Muscle of arm (tissue), 14 donors: ENCODE measurements around the gene ZDHHC15. TPM values are rescaled to one million over a fixed set of nuclear protein-coding genes. Genes with fewer than 3 reads are reported as not detected.
A peak's percentile ranks its signal among the peaks of the same experiment; 100 is the strongest.
"Not testable (repeated sequence)": the region's sequence is repeated elsewhere in the genome, so short reads cannot be mapped to it uniquely, and the experiment has no call there.

Experiments used
- DNase-seq: peaks from one replicate; pipeline ENCODE4 v3.0.0-alpha.2; 2013
- long read RNA-seq, 11 donors: transcript quantifications; one replicate each; lab custom pipeline, GENCODE V29; 2026
- polyA plus RNA-seq, 12 donors: library from polyadenylated mRNA; unstranded; fragments of 120-200 nt; gene quantifications; one replicate each; pipeline ENCODE4 v1.2.1, GENCODE V29; 2013; ENCODE audit not compliant: insufficient read length in 12 of 12

ZDHHC15 gene, protein sequence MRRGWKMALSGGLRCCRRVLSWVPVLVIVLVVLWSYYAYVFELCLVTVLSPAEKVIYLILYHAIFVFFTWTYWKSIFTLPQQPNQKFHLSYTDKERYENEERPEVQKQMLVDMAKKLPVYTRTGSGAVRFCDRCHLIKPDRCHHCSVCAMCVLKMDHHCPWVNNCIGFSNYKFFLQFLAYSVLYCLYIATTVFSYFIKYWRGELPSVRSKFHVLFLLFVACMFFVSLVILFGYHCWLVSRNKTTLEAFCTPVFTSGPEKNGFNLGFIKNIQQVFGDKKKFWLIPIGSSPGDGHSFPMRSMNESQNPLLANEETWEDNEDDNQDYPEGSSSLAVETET
- polyA plus RNA-seq, result 10 to 100 TPM in 1 of 12 donors, 1 to 10 TPM in 10, not detected in 1; 3.0 to 11.4 (median 4.6) TPM
- long read RNA-seq, donor 1, full-length matches to known transcripts, result 1 of 1 reads
- long read RNA-seq, donor 1, partial matches to known transcripts, result 0 of 1 reads
- long read RNA-seq, donor 1, other reads (novel, unspliced or antisense), result 0 of 1 reads
- long read RNA-seq, donor 2, full-length matches to known transcripts, result 1 of 1 reads
- long read RNA-seq, donor 2, partial matches to known transcripts, result 0 of 1 reads
- long read RNA-seq, donor 2, other reads (novel, unspliced or antisense), result 0 of 1 reads
- long read RNA-seq, donor 3, full-length matches to known transcripts, result 3 of 3 reads
- long read RNA-seq, donor 3, partial matches to known transcripts, result 0 of 3 reads
- long read RNA-seq, donor 3, other reads (novel, unspliced or antisense), result 0 of 3 reads
- long read RNA-seq, donor 4, result 0 reads
- long read RNA-seq, donor 5, result 0 reads
- long read RNA-seq, donor 6, full-length matches to known transcripts, result 1 of 1 reads
- long read RNA-seq, donor 6, partial matches to known transcripts, result 0 of 1 reads
- long read RNA-seq, donor 6, other reads (novel, unspliced or antisense), result 0 of 1 reads
- long read RNA-seq, donor 7, full-length matches to known transcripts, result 1 of 1 reads
- long read RNA-seq, donor 7, partial matches to known transcripts, result 0 of 1 reads
- long read RNA-seq, donor 7, other reads (novel, unspliced or antisense), result 0 of 1 reads
- long read RNA-seq, donor 8, result 0 reads
- long read RNA-seq, donor 9, result 0 reads
- long read RNA-seq, donor 10, result 0 reads
- long read RNA-seq, donor 11, full-length matches to known transcripts, result 2 of 2 reads
- long read RNA-seq, donor 11, partial matches to known transcripts, result 0 of 2 reads
- long read RNA-seq, donor 11, other reads (novel, unspliced or antisense), result 0 of 2 reads

DNA sequence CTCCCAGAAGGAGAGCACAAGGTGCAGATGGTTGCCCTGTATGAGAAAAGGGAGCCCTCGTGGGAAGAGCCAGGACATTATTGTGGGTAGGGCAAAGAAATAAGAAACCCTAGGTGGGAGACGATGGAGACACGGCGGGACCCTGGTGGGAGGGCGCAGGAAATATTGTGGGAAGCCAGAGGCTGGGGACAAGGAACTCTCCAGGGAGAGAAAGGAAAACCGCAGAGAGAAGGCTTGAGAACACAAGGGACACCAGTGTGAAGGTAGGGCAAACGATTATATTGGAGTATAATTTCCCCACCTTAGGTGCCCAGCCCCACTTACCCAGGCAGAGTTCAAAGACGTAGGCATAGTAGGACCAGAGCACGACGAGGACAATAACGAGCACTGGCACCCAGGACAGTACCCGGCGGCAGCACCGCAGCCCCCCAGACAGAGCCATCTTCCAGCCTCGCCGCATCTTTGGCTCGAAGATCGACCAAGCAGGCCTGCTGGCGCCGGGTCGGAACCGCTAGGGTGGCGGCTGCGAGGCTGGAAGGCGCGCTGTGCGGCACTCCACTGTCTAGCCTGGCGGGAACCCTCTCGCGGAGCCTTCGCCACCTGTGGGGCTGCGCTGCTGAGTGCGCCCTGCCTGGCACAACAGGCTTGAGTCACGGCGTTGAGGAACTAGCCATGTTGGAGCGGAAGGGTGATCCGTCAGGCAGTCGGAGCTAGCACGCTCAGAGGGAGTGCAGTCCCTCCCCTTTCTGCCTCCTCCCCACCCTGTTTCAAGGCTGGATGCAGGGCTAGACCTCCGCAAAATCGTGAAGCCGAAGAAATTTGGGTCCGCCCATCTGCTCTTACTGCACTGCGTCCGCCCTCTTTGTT is at the start of gene ZDHHC15:
Gene ZDHHC15, minus strand, starts transcription at position 473 of the 867 bp plus-strand sequence. Its CDS starts 13 bp downstream, at position 460.
- DNase-seq, result peak; percentile 76

DNA sequence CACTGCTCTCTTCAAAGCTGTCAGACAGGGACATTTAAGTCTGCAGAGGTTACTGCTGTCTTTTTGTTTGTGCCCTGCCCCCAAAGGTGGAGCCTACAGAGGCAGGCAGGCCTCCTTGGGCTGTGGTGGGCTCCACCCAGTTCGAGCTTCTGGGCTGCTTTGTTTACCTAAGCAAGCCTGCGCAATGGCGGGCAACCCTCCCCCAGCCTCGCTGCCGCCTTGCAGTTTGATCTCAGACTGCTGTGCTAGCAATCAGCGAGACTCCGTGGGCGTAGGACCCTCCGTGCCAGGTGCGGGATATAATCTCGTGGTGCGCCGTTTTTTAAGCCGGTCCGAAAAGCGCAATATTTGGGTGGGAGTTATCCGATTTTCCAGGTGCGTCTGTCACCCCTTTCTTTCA is 37.7 kb upstream of the ZDHHC15 start:
- not testable (repeated sequence) for DNase-seq

DNA sequence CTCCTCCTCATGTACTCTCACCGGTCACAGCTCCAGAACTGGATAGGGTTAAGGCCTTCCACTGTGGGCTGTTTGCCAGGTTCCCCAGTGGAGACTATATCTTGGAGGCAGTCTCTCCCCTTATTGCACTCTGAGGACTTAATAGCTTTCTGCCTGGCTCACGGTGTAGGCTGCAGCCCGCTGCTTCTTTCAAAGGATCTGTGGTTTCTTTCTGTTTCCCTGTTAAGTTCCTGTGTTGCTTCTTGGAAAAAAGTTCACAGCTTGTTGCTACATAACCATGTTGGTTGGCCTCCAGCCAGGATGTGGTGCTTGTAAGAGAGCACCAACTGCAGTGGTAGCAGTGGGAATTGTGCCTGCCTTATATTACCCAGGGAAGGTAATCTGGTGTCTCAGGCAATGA is 24.9 kb upstream of the ZDHHC15 start:
- peak; percentile 23 for DNase-seq

DNA sequence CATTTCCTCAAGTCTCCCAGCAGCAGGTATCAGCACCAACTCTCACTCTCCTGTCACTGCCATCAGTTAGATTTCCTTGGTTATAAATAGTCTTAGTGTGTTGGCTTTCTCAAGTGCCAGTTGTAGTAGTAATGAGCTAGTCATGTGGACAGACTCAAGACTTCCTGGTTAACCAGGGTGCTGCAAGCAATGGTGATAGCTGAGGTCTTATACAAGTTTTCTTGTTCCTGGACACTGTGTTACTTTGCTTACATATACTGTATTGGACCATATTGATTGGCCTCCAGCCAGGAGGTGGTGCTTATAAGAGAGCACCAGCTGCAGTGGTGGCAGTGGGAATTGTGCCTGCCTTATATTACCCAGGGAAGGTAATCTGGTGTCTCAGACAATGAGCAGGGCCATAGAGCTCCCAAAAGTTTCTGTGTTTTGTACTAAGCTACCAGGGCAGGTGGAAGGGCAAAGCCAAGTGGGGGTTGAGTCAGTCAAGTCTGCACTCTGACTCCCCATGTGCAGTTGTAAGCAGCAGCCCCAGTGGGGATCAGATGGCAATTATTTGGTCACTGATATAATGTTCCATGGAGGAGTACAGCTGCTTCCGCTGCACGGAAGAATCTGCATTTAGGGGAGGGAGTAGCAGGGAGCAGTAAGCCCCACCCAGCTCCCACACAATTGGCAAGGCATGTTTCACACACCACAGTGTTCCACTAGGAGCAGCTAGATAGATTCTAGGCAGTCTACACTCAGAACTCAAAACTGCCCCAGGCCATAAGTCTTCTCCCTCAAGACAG is 24.1 kb upstream of the ZDHHC15 start:
- DNase-seq, result peak; percentile 9

- DNase-seq, result no peak
Measured at GRCh38 chrX:75544786-75545185, 21.9 kb upstream of the ZDHHC15 start.

DNA sequence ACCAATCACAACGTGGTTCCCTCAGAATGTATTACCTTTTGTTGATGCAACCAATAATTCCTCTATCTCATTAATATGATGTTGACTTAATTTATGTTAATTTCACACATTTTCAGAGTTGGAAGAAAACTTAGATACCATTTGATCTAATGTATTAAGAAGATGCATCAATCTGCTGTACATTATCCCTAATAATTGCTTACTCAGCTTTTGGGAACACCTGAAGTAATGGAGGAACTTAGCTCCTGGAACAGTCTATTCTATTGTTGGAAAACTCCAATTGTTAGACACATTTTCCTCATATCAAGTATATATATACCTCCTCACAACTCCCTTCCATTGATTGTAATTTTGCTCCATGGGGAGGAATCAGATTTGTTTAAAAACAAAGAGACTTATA is 38.9 kb downstream of the ZDHHC15 start:
- no peak for DNase-seq

DNA sequence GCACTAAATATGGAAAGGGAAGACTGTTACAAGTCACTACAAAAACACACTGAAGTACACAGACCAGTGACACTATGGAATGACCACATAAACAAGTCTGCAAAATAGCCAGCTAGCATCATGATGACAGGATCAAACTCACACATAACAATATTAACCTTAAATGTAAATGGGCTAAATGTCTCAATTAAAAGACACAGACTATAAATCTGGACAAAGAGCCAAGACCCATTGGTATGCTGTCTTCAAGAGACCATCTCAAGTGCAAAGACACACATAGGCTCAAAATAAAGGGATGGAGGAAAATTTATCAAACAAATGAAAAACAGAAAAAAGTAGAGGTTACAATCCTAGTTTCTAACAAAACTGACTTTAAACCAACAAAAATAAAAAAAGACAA is 61.1 kb downstream of the ZDHHC15 start:
- DNase-seq, result not testable (repeated sequence)

GRCh38 chrX:75421688-75422230 is 101.1 kb downstream of the ZDHHC15 start:
- no peak for DNase-seq

DNA sequence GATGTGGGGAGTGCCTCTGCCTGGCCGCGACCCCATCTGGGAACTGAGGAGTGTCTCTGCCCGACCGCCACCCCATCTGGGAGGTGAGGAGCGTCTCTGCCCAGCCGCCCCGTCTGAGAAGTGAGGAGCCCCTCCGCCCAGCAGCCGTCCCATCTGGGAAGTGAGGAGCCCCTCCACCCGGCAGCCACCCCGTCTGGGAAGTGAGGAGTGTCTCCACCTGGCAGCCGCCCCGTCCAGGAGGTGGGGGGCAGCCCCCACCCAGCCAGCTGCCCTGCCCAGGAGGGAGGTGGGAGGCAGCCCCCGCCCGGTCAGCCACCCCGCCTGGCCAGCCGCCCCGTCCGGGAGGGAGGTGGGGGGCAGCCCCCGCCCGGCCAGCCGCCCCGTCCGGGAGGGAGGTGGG is 115.7 kb downstream of the ZDHHC15 start:
- not testable (repeated sequence) for DNase-seq

GRCh38 chrX:75390470-75390869 is 132.4 kb downstream of the ZDHHC15 start:
- no peak for DNase-seq

DNA sequence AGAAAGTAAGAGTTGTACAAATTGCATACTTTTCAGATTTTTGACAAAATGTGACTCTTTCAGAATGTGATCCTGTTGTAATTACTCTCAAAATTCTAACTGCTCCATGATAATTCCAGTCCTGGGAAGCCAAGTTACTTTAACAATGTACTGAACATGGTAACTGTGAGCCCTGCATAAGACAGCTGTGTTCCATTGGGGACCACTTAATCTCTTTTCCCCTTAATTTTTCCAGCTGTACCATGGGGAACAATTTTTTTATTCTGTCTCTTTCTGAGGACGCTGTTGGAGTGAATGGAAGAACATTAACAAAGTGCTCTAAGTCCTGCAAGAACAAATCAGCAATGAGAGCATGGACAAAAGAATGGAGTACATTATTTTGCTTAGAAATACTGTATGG is 153.1 kb downstream of the ZDHHC15 start:
- DNase-seq, result no peak

- DNase-seq, result no peak
Measured at GRCh38 chrX:75366861-75367260, 156.0 kb downstream of the ZDHHC15 start.

- no peak for DNase-seq
Measured at GRCh38 chrX:75365243-75365975, 157.4 kb downstream of the ZDHHC15 start.

DNA sequence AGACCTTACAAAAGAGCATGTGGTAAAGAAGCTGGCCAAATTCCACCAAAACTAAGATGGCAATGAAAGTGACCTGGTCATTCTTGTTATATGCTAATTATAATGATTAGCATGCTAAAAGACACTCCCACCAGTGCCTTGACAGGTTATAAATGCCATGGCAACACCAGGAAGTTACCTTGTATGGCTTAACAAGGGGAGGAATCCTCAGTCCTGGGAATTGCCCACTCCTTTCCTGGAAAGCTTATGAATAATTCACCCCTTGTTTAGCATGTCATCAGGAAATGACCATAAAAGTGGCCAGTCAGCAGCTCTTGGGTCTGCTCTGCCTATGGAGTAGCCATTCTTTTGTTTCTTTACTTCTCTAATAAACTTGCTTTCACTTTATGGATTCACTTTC is 161.0 kb downstream of the ZDHHC15 start:
- DNase-seq, result no peak

DNA sequence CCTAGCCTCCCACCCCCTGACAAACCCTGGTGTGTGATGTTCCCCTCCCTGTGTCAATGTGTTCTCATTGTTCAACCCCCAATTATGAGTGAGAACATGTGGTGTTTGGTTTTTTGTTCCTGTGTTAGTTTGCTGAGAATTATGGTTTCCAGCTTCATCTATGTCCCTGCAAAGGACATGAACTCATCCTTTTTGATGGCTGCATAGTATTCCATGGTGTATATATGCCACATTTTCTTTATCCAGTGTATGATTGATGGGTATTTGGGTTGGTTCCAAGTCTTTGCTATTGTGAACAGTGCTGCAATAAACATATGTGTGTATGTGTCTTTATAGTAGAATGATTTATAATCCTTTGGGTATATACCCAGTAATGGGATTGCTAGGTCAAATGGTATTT is 174.2 kb downstream of the ZDHHC15 start:
- not testable (repeated sequence) for DNase-seq

DNA sequence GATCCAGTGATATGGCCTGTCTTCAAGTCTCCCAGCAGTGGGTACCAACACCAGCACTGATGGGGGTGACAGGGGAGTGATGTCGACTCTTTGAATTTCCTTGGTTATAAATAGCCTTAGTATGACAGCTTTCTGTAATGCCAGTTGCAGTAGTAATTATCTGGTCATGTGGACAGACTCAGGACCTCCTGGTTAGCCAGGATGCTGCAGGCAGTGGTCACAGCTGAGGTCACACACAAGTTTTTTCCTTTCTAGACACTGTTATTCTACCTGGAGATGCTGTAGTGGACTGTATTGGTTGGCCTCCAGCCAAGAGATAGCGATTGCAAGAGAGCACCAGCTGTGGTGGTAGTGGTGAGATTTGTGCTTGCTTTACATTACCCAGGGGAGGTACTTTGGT is 185.3 kb downstream of the ZDHHC15 start:
- no peak for DNase-seq

DNA sequence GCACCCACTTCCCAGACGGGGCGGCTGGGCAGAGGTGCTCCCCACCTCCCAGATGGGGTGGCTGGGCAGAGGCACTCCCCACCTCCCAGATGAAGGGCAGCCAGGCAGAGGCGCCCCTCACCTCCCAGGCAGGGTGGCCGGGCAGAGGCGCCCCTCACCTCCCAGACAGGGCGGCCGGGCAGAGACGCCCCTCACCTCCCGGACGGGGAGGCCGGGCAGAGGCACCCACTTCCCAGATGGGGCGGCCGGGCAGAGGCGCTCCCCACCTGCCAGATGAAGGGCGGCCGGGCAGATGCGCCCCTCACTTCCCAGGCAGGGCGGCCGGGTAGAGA is 187.7 kb downstream of the ZDHHC15 start:
- DNase-seq, result no peak

- not testable (repeated sequence) for DNase-seq
Measured at GRCh38 chrX:75334407-75335126, 188.3 kb downstream of the ZDHHC15 start.
